GM19238 (cell line): Measurements from ENCODE around the gene AUH.

Experiments used
- DNase-seq: peaks from one replicate; pipeline ENCODE4 v3.0.0; 2011; ENCODE audit warnings: low spot score; ENCODE audit not compliant: insufficient read length

AUH gene

GRCh38 chr9:91297306-91297705 lies 64.4 kb downstream of the AUH start:
- no peak for DNase-seq

- DNase-seq, result no peak
These were observed 65.4 kb downstream of the AUH start for GRCh38 chr9:91296354-91296753.

GRCh38 chr9:91295357-91295756 lies 66.4 kb downstream of the AUH start:
- no peak for DNase-seq

GRCh38 chr9:91291866-91292265 lies 69.9 kb downstream of the AUH start:
- no peak for DNase-seq

GRCh38 chr9:91289244-91289643 lies 72.5 kb downstream of the AUH start:
- no peak for DNase-seq

- DNase-seq, result no peak
These were observed 75.9 kb downstream of the AUH start for GRCh38 chr9:91285729-91286353.

- DNase-seq, result no peak
These were observed 79.4 kb downstream of the AUH start for GRCh38 chr9:91282292-91282691.

- DNase-seq, result no peak
These were observed 82.2 kb downstream of the AUH start for GRCh38 chr9:91279296-91280204.

GRCh38 chr9:91276513-91276912 lies 85.2 kb downstream of the AUH start:
- DNase-seq, result no peak

GRCh38 chr9:91275655-91276054 lies 86.1 kb downstream of the AUH start:
- no peak for DNase-seq

GRCh38 chr9:91274949-91275492 lies 86.7 kb downstream of the AUH start:
- no peak for DNase-seq

- DNase-seq, result no peak
These were observed 87.7 kb downstream of the AUH start for GRCh38 chr9:91273853-91274552.

GRCh38 chr9:91271156-91271555 lies 90.6 kb downstream of the AUH start:
- DNase-seq, result no peak

- no peak for DNase-seq
These were observed 91.7 kb downstream of the AUH start for GRCh38 chr9:91269907-91270491.

GRCh38 chr9:91266448-91266847 lies 95.3 kb downstream of the AUH start:
- DNase-seq, result no peak

- no peak for DNase-seq
These were observed 96.2 kb downstream of the AUH start for GRCh38 chr9:91265514-91265913.

- DNase-seq, result no peak
These were observed 100.3 kb downstream of the AUH start for GRCh38 chr9:91261417-91261816.

- no peak for DNase-seq
These were observed 102.6 kb downstream of the AUH start for GRCh38 chr9:91259162-91259561.

- DNase-seq, result no peak
These were observed 103.3 kb downstream of the AUH start for GRCh38 chr9:91258451-91258850.

- no peak for DNase-seq
These were observed 105.5 kb downstream of the AUH start for GRCh38 chr9:91256235-91256634.

- no peak for DNase-seq
These were observed 106.4 kb downstream of the AUH start for GRCh38 chr9:91255327-91255726.

GRCh38 chr9:91253488-91253887 lies 108.2 kb downstream of the AUH start:
- DNase-seq, result no peak
